SK-N-SH (cell line): ENCODE measurements around the gene SLC39A9.

Experiments
- EP300 ChIP-seq, 2 experiments: IDR thresholded peaks; 2 replicates each; pipeline versions ENCODE4 v1.4.0 to v1.6.1; 2012; ENCODE audit warnings: borderline replicate concordance in 1 of 2, low read depth in 1 of 2, low read length in 1 of 2
- EZH2phosphoT487 ChIP-seq: fragments of 200-600 bp; sonication (generic); IDR thresholded peaks from 2 replicates; pipeline ENCODE4 v1.6.1; 2017; ENCODE audit warnings: low read depth, mixed run types, mild to moderate bottlenecking, antibody characterized with exemption, moderate library complexity, borderline replicate concordance
- JUND ChIP-seq: IDR thresholded peaks from 2 replicates; pipeline ENCODE4 v1.4.0; 2012
- TF ChIP-seq, protein P1 (sequence below): fragments of 200-600 bp; sonication (generic); IDR thresholded peaks from 2 replicates; pipeline ENCODE4 v1.6.1; 2017; ENCODE audit warnings: antibody characterized with exemption, mild to moderate bottlenecking, moderate library complexity

DNA sequence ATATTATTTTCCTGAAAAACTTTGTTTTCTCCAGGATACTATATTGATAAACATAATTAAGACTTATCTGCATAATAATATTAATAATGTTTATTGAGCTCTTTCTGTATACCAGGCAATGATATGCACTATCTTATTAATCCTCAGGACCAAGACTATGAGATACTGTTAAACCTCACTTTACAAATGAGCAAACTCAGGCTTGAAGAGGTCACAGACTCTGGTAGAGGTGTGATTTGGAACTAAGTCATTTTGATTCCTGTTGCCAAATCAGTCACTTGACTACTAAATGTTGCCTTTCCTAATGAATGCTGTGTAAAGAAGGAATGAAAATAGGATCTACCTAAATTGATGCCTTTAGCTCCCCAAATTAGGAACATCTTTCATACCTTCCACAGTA is 7.3 kb downstream of the SLC39A9 start:
- TF ChIP-seq JUND (no peak), EZH2phosphoT487 (no peak), EP300 (IDR thresholded peaks at IDR 0.05; ENCODE audit: borderline replicate concordance in 1 of 2, low read depth in 1 of 2, low read length in 1 of 2) (no peak)
- TF ChIP-seq, protein P1, sequence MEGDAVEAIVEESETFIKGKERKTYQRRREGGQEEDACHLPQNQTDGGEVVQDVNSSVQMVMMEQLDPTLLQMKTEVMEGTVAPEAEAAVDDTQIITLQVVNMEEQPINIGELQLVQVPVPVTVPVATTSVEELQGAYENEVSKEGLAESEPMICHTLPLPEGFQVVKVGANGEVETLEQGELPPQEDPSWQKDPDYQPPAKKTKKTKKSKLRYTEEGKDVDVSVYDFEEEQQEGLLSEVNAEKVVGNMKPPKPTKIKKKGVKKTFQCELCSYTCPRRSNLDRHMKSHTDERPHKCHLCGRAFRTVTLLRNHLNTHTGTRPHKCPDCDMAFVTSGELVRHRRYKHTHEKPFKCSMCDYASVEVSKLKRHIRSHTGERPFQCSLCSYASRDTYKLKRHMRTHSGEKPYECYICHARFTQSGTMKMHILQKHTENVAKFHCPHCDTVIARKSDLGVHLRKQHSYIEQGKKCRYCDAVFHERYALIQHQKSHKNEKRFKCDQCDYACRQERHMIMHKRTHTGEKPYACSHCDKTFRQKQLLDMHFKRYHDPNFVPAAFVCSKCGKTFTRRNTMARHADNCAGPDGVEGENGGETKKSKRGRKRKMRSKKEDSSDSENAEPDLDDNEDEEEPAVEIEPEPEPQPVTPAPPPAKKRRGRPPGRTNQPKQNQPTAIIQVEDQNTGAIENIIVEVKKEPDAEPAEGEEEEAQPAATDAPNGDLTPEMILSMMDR: no peak
